HepG2 (cell line): Measurements from ENCODE around the gene AGRN. TPM values are rescaled to one million over a fixed set of nuclear protein-coding genes. Genes with fewer than 3 reads are reported as not detected.

Experiments
- ATF7-NPFF ChIP-seq: sonication (generic); formaldehyde crosslinking; IDR thresholded peaks from 2 replicates; pipeline ENCODE4 v1.8.1; 2023; ENCODE audit warnings: mild to moderate bottlenecking, low read depth, missing genetic modification reagents, moderate library complexity
- ETV6 ChIP-seq: sonication (generic); formaldehyde crosslinking; conservative IDR thresholded peaks from 2 replicates; pipeline ENCODE4 v1.4.0; 2020; ENCODE audit warnings: missing genetic modification reagents
- HHEX ChIP-seq: IDR thresholded peaks from 2 replicates; pipeline ENCODE4 v1.6.1; 2016; ENCODE audit warnings: control low read depth
- HNRNPH1 ChIP-seq: fragments of 200-400 bp; formaldehyde crosslinking; optimal IDR thresholded peaks from 2 replicates; pipeline ENCODE3; 2017; ENCODE audit warnings: mild to moderate bottlenecking, low read depth, low read length
- KAT2B ChIP-seq: fragments of 150-350 bp; IDR thresholded peaks from 2 replicates; pipeline ENCODE4 v1.6.1; 2014; ENCODE audit warnings: low read depth, low read length, borderline replicate concordance
- KDM3A ChIP-seq: IDR thresholded peaks from 2 replicates; pipeline ENCODE4 v1.6.1; 2018; ENCODE audit warnings: low read depth, missing compliant biosample characterization
- MZF1 ChIP-seq: sonication (generic); formaldehyde crosslinking; IDR thresholded peaks from 2 replicates; pipeline ENCODE4 v1.8.1; 2023; ENCODE audit warnings: mild to moderate bottlenecking, missing genetic modification reagents, borderline replicate concordance
- NCOR1 ChIP-seq: fragments of 200-600 bp; sonication (generic); IDR thresholded peaks from 2 replicates; pipeline ENCODE4 v1.7.0; 2017; ENCODE audit warnings: antibody characterized with exemption, low read length, borderline replicate concordance
- PHF5A ChIP-seq: IDR thresholded peaks from one replicate; pipeline ENCODE4 v1.6.1; 2018; ENCODE audit warnings: low read depth, missing genetic modification reagents; ENCODE audit not compliant: unreplicated experiment
- RFX1 ChIP-seq: fragments of 450-650 bp; IDR thresholded peaks from 2 replicates; pipeline ENCODE4 v1.6.1; 2017
- SALL2 ChIP-seq: sonication (generic); formaldehyde crosslinking; IDR thresholded peaks from 2 replicates; pipeline ENCODE4 v1.8.1; 2023; ENCODE audit warnings: mild to moderate bottlenecking, missing genetic modification reagents, inconsistent platforms
- SIX4 ChIP-seq: sonication (generic); formaldehyde crosslinking; IDR thresholded peaks from 2 replicates; pipeline ENCODE4 v1.4.0; 2020; ENCODE audit warnings: missing genetic modification reagents
- SP2 ChIP-seq: sonication (generic); formaldehyde crosslinking; IDR thresholded peaks from 2 replicates; pipeline ENCODE4 v1.5.1; 2020; ENCODE audit warnings: mild to moderate bottlenecking, missing genetic modification reagents
- ZEB1 ChIP-seq: IDR thresholded peaks from 2 replicates; pipeline ENCODE4 v1.6.1; 2012; ENCODE audit warnings: mild to moderate bottlenecking, low read depth, inconsistent platforms; ENCODE audit not compliant: insufficient replicate concordance
- ZNF263 ChIP-seq: sonication (generic); formaldehyde crosslinking; IDR thresholded peaks from 2 replicates; pipeline ENCODE4 v1.4.0; 2020; ENCODE audit warnings: missing genetic modification reagents
- ZNF44 ChIP-seq: sonication (generic); formaldehyde crosslinking; IDR thresholded peaks from 2 replicates; pipeline ENCODE4 v1.5.1; 2020; ENCODE audit warnings: mild to moderate bottlenecking, missing genetic modification reagents
- ZNF547 ChIP-seq: sonication (generic); formaldehyde crosslinking; IDR thresholded peaks from 2 replicates; pipeline ENCODE4 v1.5.1; 2020; ENCODE audit warnings: mild to moderate bottlenecking, missing genetic modification reagents
- ZNF670 ChIP-seq: sonication (generic); formaldehyde crosslinking; IDR thresholded peaks from 2 replicates; pipeline ENCODE4 v1.8.0; 2022; ENCODE audit warnings: mild to moderate bottlenecking, missing genetic modification reagents, borderline replicate concordance
- ZNF782 ChIP-seq: sonication (generic); formaldehyde crosslinking; IDR thresholded peaks from 2 replicates; pipeline ENCODE4 v1.4.0; 2020; ENCODE audit warnings: missing genetic modification reagents, mild to moderate bottlenecking, borderline replicate concordance
- polyA plus RNA-seq, 8 experiments: library from polyadenylated mRNA; depleted of rRNA in 3 of 8; stranded (reverse) in 7 of 8; unstranded in 1 of 8; fragments of >200 nt; fragmentation: Illumina TruSeq in 4 of 8; extraction: Trizol in 4 of 8; gene quantifications; 2 replicates each; pipeline versions ENCODE4 v1.2.1 to v1.2.3, GENCODE V29; 2011 to 2016; ENCODE audit warnings: low read depth in 4 of 8, missing spikeins in 1 of 8, mixed read lengths in 1 of 8; ENCODE audit not compliant: insufficient read depth in 1 of 8
- total RNA-seq, 5 experiments: library from RNA; depleted of rRNA; stranded (reverse); fragments of >200 nt; fragmentation: Illumina TruSeq; extraction: Trizol; gene quantifications; 2 replicates each; pipeline ENCODE4 v1.2.3, GENCODE V29; 2016; ENCODE audit warnings: low read depth in 1 of 5
- TF ChIP-seq, protein P1 (sequence below): sonication (generic); formaldehyde crosslinking; IDR thresholded peaks from 2 replicates; pipeline ENCODE4 v1.5.0; 2020; ENCODE audit warnings: missing genetic modification reagents
- TF ChIP-seq, protein P2 (sequence below): sonication (generic); formaldehyde crosslinking; IDR thresholded peaks from 2 replicates; pipeline ENCODE4 v1.8.0; 2023; ENCODE audit warnings: mild to moderate bottlenecking, missing genetic modification reagents
- TF ChIP-seq, protein P3 (sequence below): sonication (generic); formaldehyde crosslinking; IDR thresholded peaks from 2 replicates; pipeline ENCODE4 v1.5.1; 2020; ENCODE audit warnings: missing genetic modification reagents, mild to moderate bottlenecking, borderline replicate concordance
- TF ChIP-seq, protein P4 (sequence below): fragments of 450-650 bp; IDR thresholded peaks from 2 replicates; pipeline ENCODE4 v1.6.1; 2017
- TF ChIP-seq, protein P5 (sequence below): sonication (generic); formaldehyde crosslinking; IDR thresholded peaks from 2 replicates; pipeline ENCODE4 v1.8.0; 2022; ENCODE audit warnings: low read depth, missing genetic modification reagents

The AGRN gene
- total and polyA plus RNA-seq, 2 of the 13 experiments (the other 11 are each of a cell fraction or from before 2014, with no cell fraction given), result 29.8 to 65.2 TPM

DNA sequence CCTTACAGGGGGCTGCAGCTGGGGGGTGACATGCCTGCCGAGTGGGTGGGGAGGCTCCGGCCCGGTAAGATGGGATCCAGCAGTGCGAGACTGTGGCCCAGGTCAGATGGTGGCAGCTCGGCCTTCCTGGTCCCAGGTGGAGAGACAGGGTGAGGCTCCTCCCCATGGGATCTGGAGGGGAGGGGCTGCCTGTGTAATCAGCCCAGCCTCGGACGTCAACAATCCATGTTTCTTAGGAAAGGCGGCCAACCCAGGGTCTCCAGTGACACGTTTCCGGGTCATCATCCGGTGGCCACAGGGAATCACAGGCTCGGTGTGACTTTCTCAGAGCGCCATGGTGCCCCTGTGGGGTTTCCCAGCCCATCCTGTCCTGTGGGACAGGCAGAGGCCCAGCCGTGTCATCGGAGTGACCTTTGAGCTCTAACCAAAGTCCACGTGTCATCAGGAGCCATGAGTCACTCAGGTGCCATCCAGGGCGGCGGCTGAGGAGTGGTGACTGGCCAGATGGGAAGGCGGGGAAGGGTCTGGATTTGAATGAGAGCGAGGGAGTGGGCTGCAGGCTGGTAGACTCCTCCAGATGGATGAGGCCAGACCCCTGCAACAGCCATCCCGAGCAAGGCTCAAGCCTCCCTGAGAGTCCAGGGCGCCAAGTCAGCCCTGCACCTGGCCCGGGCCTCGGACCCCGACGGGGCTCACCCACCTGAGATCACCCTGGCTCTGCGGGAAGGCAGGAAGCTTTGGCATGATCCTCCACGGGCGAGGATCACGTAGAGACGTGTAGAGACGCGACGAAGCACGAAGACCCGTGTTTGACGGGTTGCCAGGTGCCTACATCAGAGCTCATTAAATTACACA, 13.4 kb upstream of the AGRN start (continued):
- TF ChIP-seq, protein P1, sequence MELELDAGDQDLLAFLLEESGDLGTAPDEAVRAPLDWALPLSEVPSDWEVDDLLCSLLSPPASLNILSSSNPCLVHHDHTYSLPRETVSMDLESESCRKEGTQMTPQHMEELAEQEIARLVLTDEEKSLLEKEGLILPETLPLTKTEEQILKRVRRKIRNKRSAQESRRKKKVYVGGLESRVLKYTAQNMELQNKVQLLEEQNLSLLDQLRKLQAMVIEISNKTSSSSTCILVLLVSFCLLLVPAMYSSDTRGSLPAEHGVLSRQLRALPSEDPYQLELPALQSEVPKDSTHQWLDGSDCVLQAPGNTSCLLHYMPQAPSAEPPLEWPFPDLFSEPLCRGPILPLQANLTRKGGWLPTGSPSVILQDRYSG, result no peak
- TF ChIP-seq HHEX (CRISPR knock-in tag) (no peak), MZF1 (0 out of 2 replicates have a peak, but pooled peaks have one; percentile 31), SIX4 (CRISPR knock-in tag) (peak; percentile 49; the same call in 1 of the 2 replicates), PHF5A (CRISPR knock-in tag) (peak; percentile 74), KDM3A (CRISPR knock-in tag) (peak; percentile 64), KAT2B (no peak), ZNF782 (CRISPR knock-in tag) (peak; percentile 69; the same call in 1 of the 2 replicates), NCOR1 (peak; percentile 98), SP2 (CRISPR knock-in tag) (no peak), ZEB1 (no peak), ZNF263 (CRISPR knock-in tag) (peak; percentile 87), ZNF547 (no peak; the same call in 1 of the 2 replicates), RFX1 (no peak), SALL2 (CRISPR knock-in tag) (peak; percentile 91), HNRNPH1 (no peak), ZNF44 (no peak), ETV6 (CRISPR knock-in tag) (0 out of 2 replicates have a peak, but pooled peaks have one; percentile 33), ZNF670 (CRISPR knock-in tag) (no peak), ATF7-NPFF (CRISPR knock-in tag) (peak; percentile 73; the same call in 1 of the 2 replicates)
- TF ChIP-seq, protein P2, sequence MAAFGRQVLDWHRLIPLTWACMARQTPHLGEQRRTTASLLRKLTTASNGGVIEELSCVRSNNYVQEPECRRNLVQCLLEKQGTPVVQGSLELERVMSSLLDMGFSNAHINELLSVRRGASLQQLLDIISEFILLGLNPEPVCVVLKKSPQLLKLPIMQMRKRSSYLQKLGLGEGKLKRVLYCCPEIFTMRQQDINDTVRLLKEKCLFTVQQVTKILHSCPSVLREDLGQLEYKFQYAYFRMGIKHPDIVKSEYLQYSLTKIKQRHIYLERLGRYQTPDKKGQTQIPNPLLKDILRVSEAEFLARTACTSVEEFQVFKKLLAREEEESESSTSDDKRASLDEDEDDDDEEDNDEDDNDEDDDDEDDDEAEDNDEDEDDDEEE (CRISPR knock-in tag), result no peak
- TF ChIP-seq, protein P3, sequence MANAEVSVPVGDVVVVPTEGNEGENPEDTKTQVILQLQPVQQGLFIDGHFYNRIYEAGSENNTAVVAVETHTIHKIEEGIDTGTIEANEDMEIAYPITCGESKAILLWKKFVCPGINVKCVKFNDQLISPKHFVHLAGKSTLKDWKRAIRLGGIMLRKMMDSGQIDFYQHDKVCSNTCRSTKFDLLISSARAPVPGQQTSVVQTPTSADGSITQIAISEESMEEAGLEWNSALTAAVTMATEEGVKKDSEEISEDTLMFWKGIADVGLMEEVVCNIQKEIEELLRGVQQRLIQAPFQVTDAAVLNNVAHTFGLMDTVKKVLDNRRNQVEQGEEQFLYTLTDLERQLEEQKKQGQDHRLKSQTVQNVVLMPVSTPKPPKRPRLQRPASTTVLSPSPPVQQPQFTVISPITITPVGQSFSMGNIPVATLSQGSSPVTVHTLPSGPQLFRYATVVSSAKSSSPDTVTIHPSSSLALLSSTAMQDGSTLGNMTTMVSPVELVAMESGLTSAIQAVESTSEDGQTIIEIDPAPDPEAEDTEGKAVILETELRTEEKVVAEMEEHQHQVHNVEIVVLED (CRISPR knock-in tag), result peak; percentile 61; the same call in 1 of the 2 replicates
- TF ChIP-seq, protein P4, sequence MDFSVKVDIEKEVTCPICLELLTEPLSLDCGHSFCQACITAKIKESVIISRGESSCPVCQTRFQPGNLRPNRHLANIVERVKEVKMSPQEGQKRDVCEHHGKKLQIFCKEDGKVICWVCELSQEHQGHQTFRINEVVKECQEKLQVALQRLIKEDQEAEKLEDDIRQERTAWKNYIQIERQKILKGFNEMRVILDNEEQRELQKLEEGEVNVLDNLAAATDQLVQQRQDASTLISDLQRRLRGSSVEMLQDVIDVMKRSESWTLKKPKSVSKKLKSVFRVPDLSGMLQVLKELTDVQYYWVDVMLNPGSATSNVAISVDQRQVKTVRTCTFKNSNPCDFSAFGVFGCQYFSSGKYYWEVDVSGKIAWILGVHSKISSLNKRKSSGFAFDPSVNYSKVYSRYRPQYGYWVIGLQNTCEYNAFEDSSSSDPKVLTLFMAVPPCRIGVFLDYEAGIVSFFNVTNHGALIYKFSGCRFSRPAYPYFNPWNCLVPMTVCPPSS, result no peak
- TF ChIP-seq, protein P5, sequence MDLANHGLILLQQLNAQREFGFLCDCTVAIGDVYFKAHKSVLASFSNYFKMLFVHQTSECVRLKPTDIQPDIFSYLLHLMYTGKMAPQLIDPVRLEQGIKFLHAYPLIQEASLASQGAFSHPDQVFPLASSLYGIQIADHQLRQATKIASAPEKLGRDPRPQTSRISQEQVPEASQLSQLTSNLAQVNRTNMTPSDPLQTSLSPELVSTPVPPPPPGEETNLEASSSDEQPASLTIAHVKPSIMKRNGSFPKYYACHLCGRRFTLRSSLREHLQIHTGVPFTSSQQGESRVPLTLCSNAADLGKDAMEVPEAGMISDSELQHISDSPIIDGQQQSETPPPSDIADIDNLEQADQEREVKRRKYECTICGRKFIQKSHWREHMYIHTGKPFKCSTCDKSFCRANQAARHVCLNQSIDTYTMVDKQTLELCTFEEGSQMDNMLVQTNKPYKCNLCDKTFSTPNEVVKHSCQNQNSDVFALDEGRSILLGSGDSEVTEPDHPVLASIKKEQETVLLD (CRISPR knock-in tag), result peak; percentile 82; the same call in 1 of the 2 replicates
